ENCODE data around the gene CDH4. TPM values are rescaled to one million over a fixed set of nuclear protein-coding genes. Genes with fewer than 3 reads are reported as not detected.
A peak's percentile ranks its signal among the peaks of the same experiment; 100 is the strongest.

The CDH4 gene
- total and polyA plus RNA-seq, 2 of the 8 experiments (the other 6 are each of a cell fraction or from before 2014, with no cell fraction given): 4.3 to 7.9 TPM

DNA sequence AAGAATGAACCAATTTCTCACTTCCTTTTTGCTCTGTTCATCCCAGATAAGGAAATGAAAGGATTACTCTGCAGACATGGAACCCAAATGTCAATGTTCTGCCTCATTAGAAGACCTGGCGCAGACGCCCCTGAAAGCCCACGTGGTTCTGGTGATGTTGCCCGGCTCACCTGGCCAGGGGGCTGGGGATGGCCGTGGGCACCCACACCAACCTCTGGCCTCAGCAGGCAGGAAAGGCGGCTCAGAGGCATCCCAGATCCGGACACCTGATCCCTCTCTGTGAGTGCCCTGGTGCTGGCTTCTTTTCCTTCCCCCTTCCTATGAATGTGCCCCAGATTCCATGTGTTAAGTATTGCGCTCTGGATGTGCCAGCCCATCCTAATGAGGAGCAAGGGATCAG, 33.6 kb downstream of the CDH4 start:
- Histone ChIP-seq H3K14ac (ENCODE audit: insufficient read length) (no peak overlapping the region), H3K27ac (ENCODE audit: low read depth, low read length) (no peak overlapping the region), H2AFZ (ENCODE audit: low read length) (no peak overlapping the region), H3K79me2 (ENCODE audit: control insufficient read depth in 1 of 2, insufficient read depth in 2 of 2, low read length in 2 of 2) (no peaks in the 10 kb centered on the region), H3K9ac (replicated peaks in 1 of 4; ENCODE audit: extremely low read depth in 1 of 4, low read depth in 3 of 4, low read length in 3 of 4) (no peak overlapping the region), H3K4me3 (ENCODE audit: extremely low read depth in 1 of 4, insufficient read depth in 2 of 4, low read depth in 3 of 4, low read length in 4 of 4) (no peak overlapping the region), H2BK5ac (ENCODE audit: low read depth, low read length) (no peak overlapping the region), H3K23ac (ENCODE audit: insufficient read length) (no peak overlapping the region), H3K27me3 (replicated peaks in 1 of 4; ENCODE audit: control insufficient read depth in 3 of 4, extremely low read depth in 1 of 4, insufficient read depth in 3 of 4, low read length in 3 of 4) (peaks cover 0 to 3% (median 0%) of the 10 kb centered on the region in 4 experiments; a peak in 2 of 7 replicates), H3K9me3 (ENCODE audit: insufficient read depth in 2 of 2, low read depth in 1 of 2, low read length in 1 of 2) (peaks cover 2 to 13% of the 10 kb centered on the region in 2 experiments; a peak in 1 of 4 replicates), H3K4me1 (replicated peaks in 1 of 4; ENCODE audit: control insufficient read depth in 3 of 4, insufficient read depth in 4 of 4, low read length in 3 of 4) (no peaks in the 10 kb centered on the region), H2BK20ac (ENCODE audit: low read length) (no peak overlapping the region), H2BK12ac (ENCODE audit: low read depth, low read length) (no peak overlapping the region), H3K36me3 (ENCODE audit: control insufficient read depth in 2 of 4, insufficient read depth in 4 of 4, low read length in 3 of 4) (no peaks in the 10 kb centered on the region), H4K8ac (ENCODE audit: extremely low read depth, insufficient read depth, low read length) (no peak overlapping the region), H3K4ac (replicated peaks; ENCODE audit: insufficient read length, low read depth, low read length) (no peak overlapping the region), H4K20me1 (replicated peaks in 1 of 2; ENCODE audit: control insufficient read depth in 1 of 2, insufficient read depth in 2 of 2, low read length in 2 of 2) (peaks cover 0 to 11% of the 10 kb centered on the region in 2 experiments), H3K79me1 (ENCODE audit: low read depth, low read length) (no peaks in the 10 kb centered on the region; the same call in 1 of the 2 replicates), H3K56ac (replicated peaks; ENCODE audit: insufficient read length, low read depth, low read length) (no peak overlapping the region), H2BK15ac (ENCODE audit: low read length) (no peak overlapping the region), H2BK120ac (replicated peaks; ENCODE audit: low read depth, low read length) (no peak overlapping the region), H3K4me2 (ENCODE audit: insufficient read depth in 1 of 2, low read depth in 2 of 2, low read length in 2 of 2) (no peak overlapping the region), H4K91ac (replicated peaks; ENCODE audit: insufficient read length, low read length) (no peak overlapping the region), H2AK5ac (ENCODE audit: low read depth, low read length) (no peak overlapping the region), H4K5ac (ENCODE audit: insufficient read length, low read depth, low read length) (no peak overlapping the region), H3K18ac (ENCODE audit: extremely low read depth, low read length) (no peak overlapping the region), H3K23me2 (ENCODE audit: low read depth, low read length) (peaks cover 4% of the 10 kb centered on the region; the same call in 1 of the 2 replicates)
- ChIA-PET POLR2A (ENCODE audit: partially characterized antibody) (no interaction called here), CTCF (ENCODE audit: partially characterized antibody) (interaction anchor here (1.3 kb wide), 1 partner anchor 32 kb away, joined by 4 read pairs; no protein-coding TSS in a partner anchor)
- WGBS, 2 experiments (ENCODE audit: extremely low coverage in 1 of 2, insufficient coverage in 1 of 2, insufficient read length in 1 of 2, insufficient replicate concordance in 2 of 2, low coverage in 1 of 2, low lambda C conversion rate in 2 of 2, missing lambda C conversion rate in 1 of 2): 89% methylated on average over 8 of the region's 8 CpGs; no CpG with 5 or more reads in 1 of the 2 experiments
- no peak for TF ChIP-seq RFX5 (IDR thresholded peaks at IDR 0.05; ENCODE audit: borderline replicate concordance, low read depth, low read length)
- peak in 1 of 2 experiments; percentile 29 for DNase-seq (ENCODE audit: low read depth in 1 of 2, low spot score in 2 of 2)
- FAIRE-seq: no peak

Measured in H1 (cell line).